HepG2 (cell line): Measurements from ENCODE around the gene SAE1. TPM values are rescaled to one million over a fixed set of nuclear protein-coding genes. Genes with fewer than 3 reads are reported as not detected.

ENCODE experiments used
- ATAC-seq: fragments of 200-7000 bp; cut with Tn5 transposase; 3 replicates; pipeline ENCODE4 v1.9.1; 2020; ENCODE audit warnings: mild to moderate bottlenecking, moderate library complexity
- BruUV-seq: library from RNA; stranded (reverse); fragments of 400-500 nt; replicated peaks from 2 replicates; lab custom pipeline; 2021; lab: Mats Ljungman, UMichigan
- CTCF ChIA-PET: fragments of 300-600 bp; formaldehyde crosslinking; extraction: SDS; loops from one replicate; lab custom pipeline; 2021; ENCODE audit warnings: low total read pairs, inconsistent platforms, low intra/inter-chr PET ratio; lab: Yijun Ruan, JAX
- POLR2A ChIA-PET: fragments of 350-600 bp; sonication (Branson Sonifier 250); formaldehyde crosslinking; loops from one replicate; lab custom pipeline; 2020; ENCODE audit warnings: antibody characterized with exemption, inconsistent platforms; lab: Yijun Ruan, JAX
- DNase-seq: peaks from one replicate; pipeline ENCODE4 v3.0.0-alpha.2; 2015; ENCODE audit warnings: low spot score
- FAIRE-seq: peaks from 3 replicates; lab custom pipeline; 2011; peaks lifted over from hg19 to GRCh38; lab: Jason Lieb, UNC
- H2AFZ ChIP-seq: one replicate; pipeline ENCODE4 v1.6.1; 2011; ENCODE audit warnings: low read length, inconsistent platforms
- H3K27ac ChIP-seq: fragments of 300-600 bp; 3 replicates; pipeline ENCODE4 v1.8.0; 2011; ENCODE audit warnings: mixed run types, mild to moderate bottlenecking, mixed read lengths, low read length, inconsistent platforms; ENCODE audit not compliant: insufficient read depth; ENCODE audit errors: extremely low read length
- H3K27me3 ChIP-seq, 2 experiments: fragments of 200-600 bp in 1 of 2; 2 replicates in 1 of 2; 3 replicates in 1 of 2; pipeline versions ENCODE4 v1.6.0 to v1.8.0; 2011; ENCODE audit warnings: low read length in 2 of 2, mild to moderate bottlenecking in 2 of 2, moderate library complexity in 2 of 2, inconsistent platforms in 1 of 2; ENCODE audit not compliant: insufficient read depth in 2 of 2, control insufficient read depth in 1 of 2
- H3K36me3 ChIP-seq, 2 experiments: fragments of 200-600 bp in 1 of 2; replicated peaks in 1 of 2; 2 replicates in 1 of 2; 3 replicates in 1 of 2; pipeline versions ENCODE4 v1.5.1 to v1.8.0; 2011; ENCODE audit warnings: low read length in 2 of 2, inconsistent platforms in 1 of 2; ENCODE audit not compliant: insufficient read depth in 2 of 2, control insufficient read depth in 1 of 2
- H3K4me1 ChIP-seq: 2 replicates; pipeline ENCODE4 v1.5.1; 2012; ENCODE audit warnings: low read length, inconsistent platforms; ENCODE audit not compliant: insufficient read depth
- H3K4me2 ChIP-seq: 2 replicates; pipeline ENCODE4 v1.6.0; 2011; ENCODE audit warnings: low read depth, low read length, inconsistent platforms
- H3K4me3 ChIP-seq, 3 experiments: fragments of 200-600 bp in 1 of 3; sonication (generic), shearing (Covaris generic) in 1 of 3; replicated peaks in 1 of 3; 2 replicates each; pipeline ENCODE4 v1.5.1; 2011 to 2016; ENCODE audit warnings: low read length in 3 of 3, inconsistent platforms in 2 of 3, low read depth in 2 of 3, mild to moderate bottlenecking in 2 of 3, control low read depth in 1 of 3, mixed read lengths in 1 of 3; ENCODE audit not compliant: insufficient read depth in 1 of 3
- H3K79me2 ChIP-seq: one replicate; pipeline ENCODE4 v1.6.1; 2011; ENCODE audit warnings: low read length, inconsistent platforms; ENCODE audit not compliant: insufficient read depth
- H3K9ac ChIP-seq: 2 replicates; pipeline ENCODE4 v1.6.0; 2011; ENCODE audit warnings: mild to moderate bottlenecking, low read depth, low read length, inconsistent platforms; ENCODE audit not compliant: insufficient read depth
- H3K9me3 ChIP-seq: 2 replicates; pipeline ENCODE4 v1.5.1; 2012; ENCODE audit warnings: mild to moderate bottlenecking, low read length
- H4K20me1 ChIP-seq: 2 replicates; pipeline ENCODE4 v1.6.0; 2011; ENCODE audit warnings: inconsistent platforms, mild to moderate bottlenecking, low read length, moderate library complexity; ENCODE audit not compliant: insufficient read depth
- ETV6 ChIP-seq: sonication (generic); formaldehyde crosslinking; conservative IDR thresholded peaks from 2 replicates; pipeline ENCODE4 v1.4.0; 2020; ENCODE audit warnings: missing genetic modification reagents
- GTF2F1 ChIP-seq: fragments of 150-350 bp; IDR thresholded peaks from 2 replicates; pipeline ENCODE4 v1.6.1; 2014; ENCODE audit warnings: low read length
- MLLT10 ChIP-seq: sonication (generic); formaldehyde crosslinking; IDR thresholded peaks from 2 replicates; pipeline ENCODE4 v1.4.0; 2020; ENCODE audit warnings: missing genetic modification reagents
- PATZ1 ChIP-seq: sonication (generic); formaldehyde crosslinking; IDR thresholded peaks from 2 replicates; pipeline ENCODE4 v1.4.0; 2020; ENCODE audit warnings: missing genetic modification reagents
- PHB2 ChIP-seq: fragments of 450-650 bp; IDR thresholded peaks from 2 replicates; pipeline ENCODE4 v1.6.1; 2018; ENCODE audit not compliant: partially characterized antibody
- SNRNP70 ChIP-seq: fragments of 200-400 bp; formaldehyde crosslinking; IDR thresholded peaks from 2 replicates; pipeline ENCODE4 v1.6.1; 2017; ENCODE audit warnings: mild to moderate bottlenecking, low read depth, low read length, moderate library complexity
- SRF ChIP-seq: IDR thresholded peaks from 2 replicates; pipeline ENCODE4 v1.6.1; 2011; ENCODE audit warnings: mild to moderate bottlenecking, low read depth, low read length, moderate library complexity
- TARDBP ChIP-seq: sonication (generic); formaldehyde crosslinking; IDR thresholded peaks from 2 replicates; pipeline ENCODE4 v1.8.0; 2022; ENCODE audit warnings: mild to moderate bottlenecking, missing genetic modification reagents
- ZFX ChIP-seq: sonication (generic); formaldehyde crosslinking; IDR thresholded peaks from 2 replicates; pipeline ENCODE4 v1.4.0; 2020; ENCODE audit warnings: mild to moderate bottlenecking, low read depth, missing genetic modification reagents, moderate library complexity
- ZKSCAN1 ChIP-seq: fragments of 150-350 bp; IDR thresholded peaks from 2 replicates; pipeline ENCODE4 v1.6.1; 2014; ENCODE audit warnings: low read length
- ZNF703 ChIP-seq: sonication (generic); formaldehyde crosslinking; IDR thresholded peaks from 2 replicates; pipeline ENCODE4 v1.5.1; 2020; ENCODE audit warnings: missing genetic modification reagents, mild to moderate bottlenecking, moderate library complexity, borderline replicate concordance
- WGBS: methylation state at CpG from one replicate; pipeline ENCODE4 v1.1.6; 2017; ENCODE audit warnings: low lambda C conversion rate; 5-methylcytosine and 5-hydroxymethylcytosine counted together
- in situ Hi-C: cut with HindIII; loops from 2 replicates; pipeline ENCODE4 v1.10.0; 2017; ENCODE audit warnings: low pct_unique_long_range_greater_than_20kb; ENCODE audit not compliant: extremely low pct_ligation_motif_present
- intact Hi-C: fragments of 100-400 bp; cut with micrococcal nuclease; formaldehyde crosslinking; loops from one replicate; pipeline ENCODE4 v1.10.0; 2022; ENCODE audit not compliant: unreplicated experiment
- polyA plus RNA-seq, 8 experiments: library from polyadenylated mRNA; depleted of rRNA in 3 of 8; stranded (reverse) in 7 of 8; unstranded in 1 of 8; fragments of >200 nt; fragmentation: Illumina TruSeq in 4 of 8; extraction: Trizol in 4 of 8; gene quantifications; 2 replicates each; pipeline versions ENCODE4 v1.2.1 to v1.2.3, GENCODE V29; 2011 to 2016; ENCODE audit warnings: low read depth in 4 of 8, missing spikeins in 1 of 8, mixed read lengths in 1 of 8; ENCODE audit not compliant: insufficient read depth in 1 of 8
- total RNA-seq, 5 experiments: library from RNA; depleted of rRNA; stranded (reverse); fragments of >200 nt; fragmentation: Illumina TruSeq; extraction: Trizol; gene quantifications; 2 replicates each; pipeline ENCODE4 v1.2.3, GENCODE V29; 2016; ENCODE audit warnings: low read depth in 1 of 5

SAE1 gene
- total and polyA plus RNA-seq, 2 of the 13 experiments (the other 11 are each of a cell fraction or from before 2014, with no cell fraction given) = 87.6 to 197 TPM

DNA sequence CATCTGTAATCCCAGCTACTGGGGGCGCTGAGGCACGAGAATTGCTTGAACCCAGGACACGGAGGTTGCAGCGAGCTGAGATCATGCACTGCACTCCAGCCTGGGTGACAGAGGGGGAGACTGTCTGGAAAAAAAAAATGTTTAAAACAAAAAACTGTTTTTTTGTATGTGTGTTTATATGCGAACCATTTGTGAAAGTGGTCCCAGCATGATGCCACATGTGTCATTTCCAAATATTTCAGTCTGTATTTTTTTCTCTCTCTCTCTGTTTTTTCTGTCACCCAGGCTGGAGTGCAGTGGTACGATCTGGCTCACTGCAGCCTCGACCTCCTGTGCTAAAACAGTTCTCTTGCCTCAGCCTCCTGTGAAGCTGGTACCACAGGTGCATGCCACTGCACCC lies 37.4 kb downstream of the SAE1 start (continued):
- no peak for TF ChIP-seq SNRNP70

DNA sequence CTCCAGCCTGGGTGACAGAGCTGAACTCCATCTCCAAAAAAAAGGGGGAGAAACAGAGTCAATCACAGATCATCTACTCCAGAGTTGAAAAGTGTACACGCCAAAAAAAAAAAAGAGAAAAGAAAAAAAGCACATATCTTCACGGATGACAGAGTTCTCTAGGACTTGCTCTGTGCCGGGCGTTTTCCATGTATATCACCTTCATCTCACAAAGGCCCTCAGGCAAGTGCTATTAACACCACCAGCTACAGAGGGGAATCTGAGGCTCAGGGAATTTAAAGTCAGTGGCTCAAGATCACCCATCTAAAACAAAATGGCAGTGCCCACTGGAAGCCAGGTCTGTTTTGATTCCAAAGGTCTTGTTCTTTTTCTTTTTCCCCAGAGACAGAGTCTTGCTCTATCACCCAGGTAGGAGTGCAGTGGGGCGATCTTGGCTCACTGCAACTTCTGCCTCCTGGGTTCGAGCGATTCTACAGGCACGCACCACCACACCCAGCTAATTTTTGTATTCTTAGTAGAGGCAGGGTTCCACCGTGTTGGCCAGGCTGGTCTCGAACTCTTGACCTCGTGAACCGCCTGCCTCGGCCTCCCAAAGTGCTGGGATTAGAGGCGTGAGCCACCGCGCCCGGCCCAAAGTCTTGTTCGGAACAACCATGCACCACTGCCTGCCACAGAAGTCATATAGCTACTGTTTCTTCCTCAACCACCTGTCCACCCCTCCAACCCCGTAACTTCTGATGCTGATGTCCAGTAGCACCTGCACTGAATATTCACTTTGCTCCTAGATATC lies 42.2 kb downstream of the SAE1 start:
- 95% methylated on average over 18 of the region's 19 CpGs for WGBS
- H3K79me2 ChIP-seq = no peaks in the 10 kb centered on the region
- no peaks in the 10 kb centered on the region for H3K27me3 ChIP-seq
- H3K36me3 ChIP-seq = peaks cover 28 to 78% of the 10 kb centered on the region in 2 experiments
- TF ChIP-seq ZFX (CRISPR knock-in tag) (no peak), GTF2F1 (no peak)
- ChIA-PET POLR2A (interaction anchor here (0.6 kb wide), 2 partner anchors 15 to 17 kb away, joined by 3 read pairs; no protein-coding TSS in a partner anchor), CTCF (no interaction called here)
- DNase-seq = no peak
- no peaks in the 10 kb centered on the region for H3K9me3 ChIP-seq
- H3K27ac ChIP-seq = no peak overlapping the region
- H3K9ac ChIP-seq = no peak overlapping the region
- in situ Hi-C loops = no loop called here
- 0 out of 2 replicates have a peak, but pooled peaks cover 4% of the 10 kb centered on the region for H4K20me1 ChIP-seq
- H2AFZ ChIP-seq = no peak overlapping the region
- ATAC-seq = no peak
- no TSS peak for BruUV-seq
- peaks cover 7% of the 10 kb centered on the region; the same call in 1 of the 2 replicates for H3K4me1 ChIP-seq
- no peak for FAIRE-seq
- no peak overlapping the region for H3K4me2 ChIP-seq
- H3K4me3 ChIP-seq = no peak overlapping the region
- intact Hi-C loops = no loop called here

- DNase-seq (no peak), ATAC-seq (no peak), FAIRE-seq (no peak)
- CTCF ChIA-PET = no interaction called here
- no TSS peak for BruUV-seq
- intact Hi-C loops = no loop called here
- Histone ChIP-seq H3K36me3 (peaks cover 24 to 72% of the 10 kb centered on the region in 2 experiments), H4K20me1 (0 out of 2 replicates have a peak, but pooled peaks cover 4% of the 10 kb centered on the region), H3K9ac (no peak overlapping the region), H3K79me2 (no peaks in the 10 kb centered on the region), H3K4me2 (no peak overlapping the region), H2AFZ (no peak overlapping the region), H3K27me3 (no peaks in the 10 kb centered on the region), H3K27ac (no peak overlapping the region), H3K4me3 (no peak overlapping the region), H3K4me1 (peaks cover 7% of the 10 kb centered on the region; the same call in 1 of the 2 replicates), H3K9me3 (no peaks in the 10 kb centered on the region)
- 93% methylated on average over 5 of the region's 5 CpGs for WGBS
- in situ Hi-C loops = no loop called here
- TF ChIP-seq ETV6 (no peak), ZKSCAN1 (peak; percentile 78; the same call in 1 of the 2 replicates), MLLT10 (CRISPR knock-in tag) (no peak), PHB2 (no peak), SRF (no peak), ZNF703 (CRISPR knock-in tag) (no peak), TARDBP (CRISPR knock-in tag) (no peak), PATZ1 (CRISPR knock-in tag) (no peak)
- POLR2A ChIA-PET = no interaction called here
Observed at GRCh38 chr19:47176071-47176626, 45.5 kb downstream of the SAE1 start.
